Right lobe of liver (tissue), 6 donors: Measurements from ENCODE around the gene BDH1. TPM values are rescaled to one million over a fixed set of nuclear protein-coding genes. Genes with fewer than 3 reads are reported as not detected.
"Not testable (repeated sequence)": the region's sequence is repeated elsewhere in the genome, so short reads cannot be mapped to it uniquely, and the experiment has no call there.

Experiments
- ATAC-seq, 4 donors: fragments of 200-7000 bp; cut with Tn5 transposase; one replicate each; pipeline ENCODE4 v1.9.1; 2020; ENCODE audit warnings: mild to moderate bottlenecking in 4 of 4, moderate library complexity in 4 of 4
- DNase-seq, 3 donors: peaks; one replicate each; pipeline ENCODE4 v3.0.0-alpha.2; 2020
- H3K27ac ChIP-seq, 3 donors: fragments of 200-600 bp; one replicate each; pipeline ENCODE4 v1.8.0; 2022
- H3K27me3 ChIP-seq, 2 donors: fragments of 200-600 bp; one replicate each; pipeline ENCODE4 v1.8.0; 2022
- H3K36me3 ChIP-seq, 4 donors: fragments of 200-600 bp; sonication (generic) in 1 of 4; one replicate each; pipeline versions ENCODE4 v1.5.1 to v1.8.0; 2017 to 2022; ENCODE audit warnings: control low read depth in 1 of 4
- H3K4me1 ChIP-seq, 4 donors: fragments of 200-600 bp; sonication (generic) in 1 of 4; one replicate each; pipeline versions ENCODE4 v1.5.1 to v1.8.0; 2017 to 2022; ENCODE audit warnings: control low read depth in 1 of 4
- H3K4me3 ChIP-seq, 3 donors: fragments of 200-600 bp; one replicate each; pipeline ENCODE4 v1.8.0; 2022
- H3K9me3 ChIP-seq, 4 donors: fragments of 200-600 bp; sonication (generic) in 1 of 4; one replicate each; pipeline versions ENCODE4 v1.5.1 to v1.8.0; 2017 to 2022; ENCODE audit warnings: control low read depth in 1 of 4
- CTCF ChIP-seq, 4 donors: fragments of 200-600 bp in 3 of 4; fragments of 450-650 bp in 1 of 4; IDR thresholded peaks; one replicate each; pipeline versions ENCODE4 v1.5.1 to v1.8.0; 2016 to 2022; ENCODE audit warnings: antibody characterized with exemption in 4 of 4, mild to moderate bottlenecking in 2 of 4
- POLR2A ChIP-seq: fragments of 450-650 bp; IDR thresholded peaks from one replicate; pipeline ENCODE4 v1.6.1; 2017; ENCODE audit warnings: antibody characterized with exemption, mild to moderate bottlenecking
- WGBS: methylation state at CpG from one replicate; pipeline ENCODE4 v1.1.6; 2018; ENCODE audit warnings: low coverage, low lambda C conversion rate; ENCODE audit not compliant: insufficient coverage; ENCODE audit errors: missing lambda C conversion rate; 5-methylcytosine and 5-hydroxymethylcytosine counted together
- intact Hi-C, 2 donors: fragments of 100-400 bp; cut with DNase I; formaldehyde crosslinking; loops; one replicate each; pipeline versions ENCODE4 v1.11.2 to v1.14.1; 2022
- total RNA-seq, 6 experiments: library from RNA; depleted of rRNA in 2 of 6; stranded (reverse); fragments of >200 nt in 2 of 6; fragmentation: NEBNext Ultra II Directional in 3 of 6; extraction: Animal tissue kit (Norgen Biotek cat#: 25700) in 3 of 6; gene quantifications; one replicate each; pipeline versions ENCODE4 v1.1.0 to v1.2.4, GENCODE V29; 2016 to 2023
- donor health status: DM: no; HTN: yes; CAD: no.
- donor health status: DM: no; HTN: no; CAD: no.
- donor health status: DM: no; HTN: no; CAD: no.
- donor health status: DM: no; HTN: yes; CAD: no.
- donor health status: DM: no; HTN: yes; CAD: no.

BDH1 gene
- total RNA-seq, 6 experiments from 2014 or later: 65.5 to 366 (median 233) TPM

DNA sequence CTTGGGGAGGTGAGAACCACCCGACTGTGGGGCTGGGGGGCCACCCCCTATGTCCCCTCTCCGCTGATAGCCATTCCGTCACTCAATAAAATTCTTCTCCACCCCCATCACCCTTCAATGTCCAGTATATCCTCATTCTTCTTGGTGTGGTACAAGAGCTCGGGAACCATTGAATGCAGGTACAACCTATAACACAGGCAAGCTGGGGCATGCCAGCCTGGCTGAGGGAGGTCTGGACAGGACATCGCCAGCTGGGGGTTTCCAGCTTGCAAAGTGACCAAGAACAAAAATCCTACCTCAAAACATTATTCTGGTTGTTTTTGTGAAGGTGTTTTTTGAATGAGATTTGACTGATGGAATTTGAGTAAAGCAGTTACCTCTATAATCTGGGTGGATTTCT is 19.6 kb upstream of the BDH1 start:
- DNase-seq (no peak), ATAC-seq (no peak)
- no peaks in the 10 kb centered on the region for H3K27me3 ChIP-seq
- H3K36me3 ChIP-seq: no peaks in the 10 kb centered on the region
- H3K4me1 ChIP-seq: peaks cover 0 to 19% (median 6%) of the 10 kb centered on the region in 4 donors
- 80% methylated on average over 1 of the region's 5 CpGs for WGBS
- TF ChIP-seq CTCF (IDR thresholded peaks at IDR 0.05) (no peak), POLR2A (no peak)
- no peaks in the 10 kb centered on the region for H3K9me3 ChIP-seq
- H3K27ac ChIP-seq: no peak overlapping the region
- intact Hi-C loops: no loop called here
- H3K4me3 ChIP-seq: no peak overlapping the region

DNA sequence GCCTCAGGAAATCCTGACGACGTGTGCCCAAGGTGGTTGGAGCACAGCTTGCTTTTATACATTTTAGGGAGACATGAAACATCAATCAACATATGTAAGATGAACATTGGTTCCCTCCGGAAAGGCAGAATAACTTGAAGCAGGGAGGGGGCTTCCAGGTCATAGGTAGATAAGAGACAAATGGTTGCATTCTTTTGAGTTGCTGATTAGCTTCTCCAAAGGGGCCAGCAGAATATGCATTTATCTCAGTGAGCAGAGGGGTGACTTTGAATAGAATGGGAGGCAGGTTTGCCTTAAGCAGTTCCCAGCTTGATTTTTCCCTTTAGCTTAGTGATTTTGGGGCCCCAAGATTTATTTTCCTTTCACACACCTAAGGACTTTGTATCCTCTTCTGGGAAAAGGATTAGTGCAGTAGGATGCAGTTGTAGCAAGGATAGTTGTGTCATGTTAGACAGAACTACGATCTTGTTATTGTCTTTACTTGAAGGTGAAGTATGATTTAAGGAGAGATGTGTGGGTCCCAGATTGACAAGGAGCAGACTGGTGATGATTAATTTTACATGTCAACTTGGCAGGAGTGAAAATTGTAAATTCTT is 18.7 kb upstream of the BDH1 start:
- H3K27me3 ChIP-seq, H3K36me3 ChIP-seq, DNase-seq, H3K27ac ChIP-seq, H3K9me3 ChIP-seq, intact Hi-C loops, ATAC-seq, H3K4me3 ChIP-seq: not testable (repeated sequence)
- 31% methylated on average over 4 of the region's 4 CpGs for WGBS
- peaks cover 0 to 28% (median 6%) of the 10 kb centered on the region in 4 donors for H3K4me1 ChIP-seq

DNA sequence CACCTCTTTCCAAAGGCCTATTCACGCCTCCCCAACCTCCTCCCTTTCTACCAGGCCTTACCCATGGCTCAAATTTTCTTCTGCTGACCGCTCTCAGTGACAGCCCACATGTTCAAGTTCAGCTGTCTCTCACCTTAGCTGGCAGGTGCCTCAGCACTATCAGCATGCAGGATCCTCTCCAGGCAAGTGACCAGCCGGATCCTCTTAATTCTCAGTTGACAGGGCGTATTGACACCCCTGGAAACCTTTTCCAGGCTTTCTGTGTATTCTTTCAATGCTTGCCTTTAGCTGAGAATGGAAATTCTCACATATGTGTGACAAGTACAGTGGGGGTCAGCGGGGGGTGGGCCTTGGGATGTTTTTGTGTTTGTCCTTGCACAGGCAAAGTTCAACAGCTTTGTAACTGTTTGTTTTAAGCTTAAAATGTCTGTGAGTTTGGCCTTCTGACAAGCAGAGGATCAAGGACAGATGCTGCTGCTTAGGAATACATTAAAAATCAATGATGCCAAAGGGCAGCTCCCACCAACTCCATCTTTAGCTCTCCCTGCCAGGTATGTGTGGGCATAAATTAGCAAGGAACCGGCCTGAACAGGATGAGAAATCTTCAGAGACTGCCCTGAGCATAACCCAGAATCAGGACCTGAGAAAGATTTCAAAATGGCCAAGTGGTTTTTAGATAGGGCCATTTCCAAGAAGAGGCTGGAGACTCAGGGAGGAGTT is 17.4 kb upstream of the BDH1 start:
- peak overlapping the region; percentile 12 to 75 (median 58) for H3K27ac ChIP-seq
- no peak for TF ChIP-seq CTCF (IDR thresholded peaks at IDR 0.05)
- TF ChIP-seq POLR2A: no peak
- 38% methylated on average over 6 of the region's 6 CpGs for WGBS
- no peaks in the 10 kb centered on the region for H3K27me3 ChIP-seq
- no peaks in the 10 kb centered on the region for H3K9me3 ChIP-seq
- intact Hi-C loops: no loop called here
- peaks cover 0 to 34% (median 6%) of the 10 kb centered on the region in 4 donors for H3K4me1 ChIP-seq
- DNase-seq: peak; percentile 59 to 87 (median 77)
- ATAC-seq: peak; percentile 78 to 90 (median 84)
- H3K36me3 ChIP-seq: no peaks in the 10 kb centered on the region
- peak overlapping the region; percentile 30 to 72 (median 71) for H3K4me3 ChIP-seq

DNA sequence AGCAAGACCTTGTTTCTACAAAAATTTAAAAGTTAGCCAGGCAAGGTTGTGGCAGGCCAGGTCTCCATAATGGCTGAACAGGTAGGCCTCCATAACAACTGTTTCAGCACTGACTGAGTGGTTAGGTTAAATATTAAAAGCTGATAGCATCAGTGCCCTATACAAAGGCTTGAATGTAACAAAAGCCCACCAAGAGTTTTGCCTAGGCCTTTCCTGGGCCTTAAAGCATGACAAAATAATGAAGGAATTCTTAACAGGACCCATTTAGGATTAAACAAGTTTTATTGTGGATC is 16.1 kb upstream of the BDH1 start:
- DNase-seq, H3K27me3 ChIP-seq, intact Hi-C loops, ATAC-seq, H3K9me3 ChIP-seq, H3K36me3 ChIP-seq: not testable (repeated sequence)
- Histone ChIP-seq H3K27ac (peak overlapping the region in 2 of 3 donors; percentile 58 to 75), H3K4me3 (peak overlapping the region; percentile 30 to 72 (median 71)), H3K4me1 (peaks cover 0 to 47% (median 12%) of the 10 kb centered on the region in 4 donors)

DNA sequence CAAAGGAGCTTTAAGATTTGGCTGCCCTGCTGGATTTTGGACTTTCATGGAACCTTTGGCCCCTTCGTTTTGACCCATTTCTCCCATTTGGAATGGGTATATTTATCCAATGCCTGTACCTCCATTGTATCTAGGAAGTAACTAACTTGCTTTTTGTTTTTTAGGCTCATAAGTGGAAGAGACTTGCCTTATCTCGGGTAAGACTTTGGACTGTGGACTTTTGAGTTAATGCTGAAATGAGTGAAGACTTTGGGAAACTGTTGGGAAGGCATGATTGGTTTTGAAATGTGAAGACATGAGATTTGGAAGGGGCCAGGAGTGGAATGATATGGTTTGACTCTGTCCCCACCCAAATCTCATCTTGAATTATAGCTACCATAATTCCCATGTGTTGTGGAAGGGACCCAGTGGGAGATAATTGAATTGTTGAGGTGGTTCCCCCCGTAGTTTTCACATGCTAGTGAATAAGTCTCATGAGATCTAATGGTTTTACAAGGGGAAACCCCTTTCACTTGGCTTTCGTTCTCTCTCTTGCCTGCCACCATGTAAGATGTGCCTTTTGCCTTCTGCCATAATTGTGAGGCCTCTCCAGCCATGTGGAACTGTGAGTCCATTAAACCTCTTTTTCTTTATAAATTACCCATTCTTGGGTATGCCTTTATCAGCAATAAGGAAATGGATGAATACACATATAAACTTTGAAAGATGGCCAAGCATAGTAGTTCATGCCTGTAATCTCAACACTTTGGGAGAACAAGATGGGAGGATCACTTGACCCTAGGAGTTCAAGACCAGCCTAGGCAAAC is 15.5 kb upstream of the BDH1 start:
- H3K9me3 ChIP-seq, DNase-seq, intact Hi-C loops, ATAC-seq, H3K36me3 ChIP-seq, H3K27me3 ChIP-seq: not testable (repeated sequence)
- peaks cover 0 to 52% (median 15%) of the 10 kb centered on the region in 4 donors for H3K4me1 ChIP-seq
- peak overlapping the region in 2 of 3 donors; percentile 58 to 75 for H3K27ac ChIP-seq
- WGBS: 29% methylated on average over 4 of the region's 4 CpGs
- H3K4me3 ChIP-seq: peak overlapping the region; percentile 30 to 72 (median 71)

GRCh38 chr3:197569433-197569832 is 13.7 kb upstream of the BDH1 start:
- H3K36me3 ChIP-seq, H3K27ac ChIP-seq, intact Hi-C loops, H3K9me3 ChIP-seq, ATAC-seq, H3K4me3 ChIP-seq, H3K27me3 ChIP-seq, DNase-seq: not testable (repeated sequence)
- peaks cover 0 to 66% (median 18%) of the 10 kb centered on the region in 4 donors for H3K4me1 ChIP-seq
- WGBS: 39% methylated on average over 2 of the region's 2 CpGs
